CD14-positive monocyte (primary cell): ENCODE measurements around the gene COL9A3. TPM values are rescaled to one million over a fixed set of nuclear protein-coding genes. Genes with fewer than 3 reads are reported as not detected.

Experiments used
- DNase-seq, 3 donors: peaks; one replicate each; pipeline ENCODE4 v3.0.0-alpha.2; 2011 to 2022
- H2AFZ ChIP-seq: 2 replicates; pipeline ENCODE4 v1.6.0; 2012; ENCODE audit warnings: mild to moderate bottlenecking, low read depth, low read length, inconsistent platforms; ENCODE audit not compliant: insufficient read depth, poor library complexity, severe bottlenecking
- H3K27ac ChIP-seq, 2 donors: 1 replicate in 1 of 2; 2 replicates in 1 of 2; pipeline ENCODE4 v1.5.1; 2012 to 2013; ENCODE audit warnings: low read length in 2 of 2, control low read depth in 1 of 2, inconsistent platforms in 1 of 2, low read depth in 1 of 2, mild to moderate bottlenecking in 1 of 2
- H3K27me3 ChIP-seq, 2 donors: one replicate each; pipeline versions ENCODE4 v1.6.0 to v1.6.1; 2011 to 2013; ENCODE audit warnings: low read length in 2 of 2; ENCODE audit not compliant: control insufficient read depth in 2 of 2, insufficient read depth in 2 of 2
- H3K36me3 ChIP-seq, 2 donors: replicated peaks in 1 of 2; 1 replicate in 1 of 2; 2 replicates in 1 of 2; pipeline versions ENCODE4 v1.5.1 to v1.6.1; 2012 to 2013; ENCODE audit warnings: low read length in 2 of 2, control low read depth in 1 of 2, inconsistent platforms in 1 of 2, mild to moderate bottlenecking in 1 of 2; ENCODE audit not compliant: insufficient read depth in 2 of 2, control insufficient read depth in 1 of 2
- H3K4me1 ChIP-seq, 2 donors: 1 replicate in 1 of 2; 2 replicates in 1 of 2; pipeline versions ENCODE4 v1.5.1 to v1.6.1; 2012 to 2013; ENCODE audit warnings: low read length in 2 of 2, control low read depth in 1 of 2, inconsistent platforms in 1 of 2, mild to moderate bottlenecking in 1 of 2, moderate library complexity in 1 of 2; ENCODE audit not compliant: insufficient read depth in 2 of 2, control insufficient read depth in 1 of 2
- H3K4me2 ChIP-seq: replicated peaks from 2 replicates; pipeline ENCODE3; 2012; ENCODE audit warnings: low read length, moderate library complexity, mild to moderate bottlenecking; ENCODE audit not compliant: poor library complexity, severe bottlenecking; ENCODE audit errors: extremely low read depth
- H3K4me3 ChIP-seq, 3 experiments: fragments of 200-600 bp in 1 of 3; sonication (generic) in 1 of 3; replicated peaks in 1 of 3; 1 replicate in 2 of 3; 2 replicates in 1 of 3; pipeline ENCODE4 v1.5.1; 2011 to 2013; ENCODE audit warnings: low read length in 3 of 3, mild to moderate bottlenecking in 3 of 3, control low read depth in 2 of 3, low read depth in 2 of 3, inconsistent platforms in 1 of 3, moderate library complexity in 1 of 3
- H3K79me2 ChIP-seq: 2 replicates; pipeline ENCODE4 v1.6.0; 2012; ENCODE audit warnings: mild to moderate bottlenecking, control low read depth, inconsistent platforms, low read length, moderate library complexity; ENCODE audit not compliant: insufficient read depth
- H3K9ac ChIP-seq: 2 replicates; pipeline ENCODE4 v1.6.0; 2017; ENCODE audit warnings: low read length, mild to moderate bottlenecking; ENCODE audit not compliant: insufficient read depth, poor library complexity, severe bottlenecking
- H3K9me3 ChIP-seq, 2 donors: replicated peaks in 1 of 2; 1 replicate in 1 of 2; 2 replicates in 1 of 2; pipeline versions ENCODE4 v1.5.1 to v1.6.1; 2012 to 2013; ENCODE audit warnings: low read length in 2 of 2, control low read depth in 1 of 2; ENCODE audit not compliant: control insufficient read depth in 1 of 2, insufficient read depth in 1 of 2
- H4K20me1 ChIP-seq: 2 replicates; pipeline ENCODE4 v1.6.0; 2012; ENCODE audit warnings: mild to moderate bottlenecking, low read length, control low read depth, moderate library complexity; ENCODE audit not compliant: insufficient read depth
- H3K27ac Mint-ChIP-seq, 7 donors: one replicate each; pipeline ENCODE4 v1.8.0; 2020; ENCODE audit warnings: mild to moderate bottlenecking in 7 of 7, mixed read lengths in 7 of 7, moderate library complexity in 6 of 7, inconsistent platforms in 2 of 7
- H3K27me3 Mint-ChIP-seq, 3 donors: one replicate each; pipeline ENCODE4 v1.8.0; 2021 to 2022; ENCODE audit warnings: low read depth in 3 of 3, mild to moderate bottlenecking in 3 of 3, mixed read lengths in 3 of 3, moderate library complexity in 3 of 3, inconsistent platforms in 1 of 3
- H3K36me3 Mint-ChIP-seq, 2 donors: one replicate each; pipeline ENCODE4 v1.8.0; 2020; ENCODE audit warnings: mixed read lengths in 2 of 2, inconsistent platforms in 1 of 2, mild to moderate bottlenecking in 1 of 2
- H3K4me1 Mint-ChIP-seq: one replicate; pipeline ENCODE4 v1.8.0; 2020; ENCODE audit warnings: mild to moderate bottlenecking, mixed read lengths
- H3K4me3 Mint-ChIP-seq, 2 donors: one replicate each; pipeline ENCODE4 v1.8.0; 2020; ENCODE audit warnings: mild to moderate bottlenecking in 2 of 2, mixed read lengths in 2 of 2, moderate library complexity in 1 of 2
- H3K9me3 Mint-ChIP-seq, 7 donors: one replicate each; pipeline ENCODE4 v1.8.0; 2020 to 2022; ENCODE audit warnings: mixed read lengths in 7 of 7, mild to moderate bottlenecking in 6 of 7, moderate library complexity in 6 of 7, inconsistent platforms in 2 of 7
- CTCF ChIP-seq: fragments of 200-600 bp; IDR thresholded peaks from one replicate; pipeline ENCODE4 v1.8.0; 2022; ENCODE audit warnings: antibody characterized with exemption, mild to moderate bottlenecking
- WGBS: methylation state at CpG from one replicate; pipeline ENCODE4 v1.1.5; 2013; ENCODE audit warnings: missing lambda C conversion rate; ENCODE audit not compliant: insufficient coverage; 5-methylcytosine and 5-hydroxymethylcytosine counted together
- intact Hi-C, 2 donors: fragments of 100-400 bp; cut with micrococcal nuclease; formaldehyde crosslinking; loops; one replicate each; pipeline versions ENCODE4 v1.15.0 to v1.15.1; 2023
- polyA plus RNA-seq, 3 donors: library from polyadenylated mRNA; depleted of rRNA in 1 of 3; unstranded in 2 of 3; stranded (reverse) in 1 of 3; fragments of 300-500 nt in 2 of 3; fragments of >200 nt in 1 of 3; fragmentation: Illumina TruSeq in 2 of 3; gene quantifications; 1 replicate in 2 of 3; 2 replicates in 1 of 3; pipeline ENCODE4 v1.2.3, GENCODE V29; 2012 to 2021

COL9A3 gene
- polyA plus RNA-seq, 3 donors: 1.8 to 4.4 (median 2.6) TPM

DNA sequence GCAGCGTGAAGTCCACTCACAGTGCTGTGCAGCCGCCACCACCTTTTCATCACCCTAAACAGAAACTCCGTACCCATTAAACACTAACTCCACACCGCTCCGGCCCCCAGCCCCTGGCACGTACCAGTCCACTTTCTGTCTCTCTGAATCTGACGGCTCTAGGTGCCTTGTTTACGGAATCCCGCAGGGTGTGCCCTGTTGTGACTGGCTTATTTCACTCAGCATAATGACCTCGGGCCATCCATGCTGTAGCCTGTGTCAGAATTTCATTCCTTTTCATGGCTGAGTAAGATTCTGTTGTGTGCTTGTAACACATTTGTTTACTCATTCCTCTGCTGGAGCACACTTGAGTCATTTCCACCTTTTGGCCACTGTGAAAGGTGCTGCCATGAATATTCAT, 26.8 kb downstream of the COL9A3 start:
- Histone ChIP-seq H3K27me3 (no peaks in the 10 kb centered on the region), H3K4me1 (peaks cover 0 to under 1% of the 10 kb centered on the region in 2 donors), H3K9ac (no peak overlapping the region), H3K36me3 (peaks cover 6 to 17% of the 10 kb centered on the region in 2 donors), H3K27ac (no peak overlapping the region), H3K4me2 (no peak overlapping the region), H3K9me3 (no peaks in the 10 kb centered on the region), H2AFZ (no peak overlapping the region), H3K79me2 (no peaks in the 10 kb centered on the region), H3K4me3 (no peak overlapping the region), H4K20me1 (no peaks in the 10 kb centered on the region)
- Mint-ChIP-seq H3K36me3 (peaks cover 25 to 29% of the 10 kb centered on the region in 2 donors), H3K27ac (no peak overlapping the region), H3K4me3 (no peak overlapping the region), H3K4me1 (peaks cover 4% of the 10 kb centered on the region), H3K9me3 (peaks cover 0 to 8% (median 0%) of the 10 kb centered on the region in 7 donors), H3K27me3 (peaks cover 0 to 5% (median 2%) of the 10 kb centered on the region in 3 donors)
- TF ChIP-seq CTCF: no peak
- WGBS: 98% methylated on average over 8 of the region's 10 CpGs
- intact Hi-C loops: no loop called here
- DNase-seq: no peak

DNA sequence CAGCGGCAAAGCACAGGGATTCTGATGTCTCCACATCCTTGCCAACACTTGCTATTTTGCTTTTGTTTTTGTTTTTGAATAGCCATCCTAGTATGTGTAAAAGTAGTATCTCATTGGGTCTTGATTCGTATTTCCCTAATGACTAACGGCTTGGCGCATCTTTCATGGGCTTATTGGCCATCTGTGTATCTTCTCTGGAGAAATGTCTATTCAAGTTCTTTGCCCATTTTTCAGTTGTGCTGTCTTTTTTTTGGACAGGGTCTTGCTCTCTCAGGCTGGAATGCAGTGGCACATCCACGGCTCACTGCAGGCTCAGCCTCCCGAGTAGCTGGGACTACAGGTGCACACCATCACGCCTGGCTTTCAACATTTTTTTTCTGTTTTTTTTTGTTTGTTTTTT, 27.3 kb downstream of the COL9A3 start:
- Mint-ChIP-seq H3K4me3 (no peak overlapping the region), H3K4me1 (peaks cover 3% of the 10 kb centered on the region), H3K36me3 (peaks cover 28 to 29% of the 10 kb centered on the region in 2 donors), H3K27me3 (peaks cover 0 to 5% (median 2%) of the 10 kb centered on the region in 3 donors), H3K27ac (peak overlapping the region in 1 of 7 donors; percentile 31), H3K9me3 (peaks cover 0 to 8% (median 0%) of the 10 kb centered on the region in 7 donors)
- WGBS: 100% methylated on average over 4 of the region's 7 CpGs
- Histone ChIP-seq H3K36me3 (peaks cover 6 to 17% of the 10 kb centered on the region in 2 donors), H3K4me2 (no peak overlapping the region), H3K4me1 (no peaks in the 10 kb centered on the region), H4K20me1 (no peaks in the 10 kb centered on the region), H3K9ac (no peak overlapping the region), H3K27me3 (no peaks in the 10 kb centered on the region), H3K27ac (no peak overlapping the region), H3K9me3 (no peaks in the 10 kb centered on the region), H3K4me3 (no peak overlapping the region), H2AFZ (no peak overlapping the region), H3K79me2 (no peaks in the 10 kb centered on the region)
- intact Hi-C loops: no loop called here
- no peak for TF ChIP-seq CTCF
- no peak for DNase-seq
